Liver (tissue), 9 donors: ENCODE results near the gene DNAH8. TPM values are rescaled to one million over a fixed set of nuclear protein-coding genes. Genes with fewer than 3 reads are reported as not detected.

ENCODE experiments used
- DNase-seq: peaks from one replicate; pipeline ENCODE4 v3.0.0-alpha.2; 2017; ENCODE audit warnings: low spot score
- H3K27ac ChIP-seq, 2 donors: one replicate each; pipeline ENCODE4 v1.7.0; 2013; ENCODE audit warnings: inconsistent platforms in 2 of 2, low read length in 2 of 2, control low read depth in 1 of 2, low read depth in 1 of 2, mild to moderate bottlenecking in 1 of 2
- H3K27me3 ChIP-seq, 4 donors: one replicate each; pipeline versions ENCODE4 v1.6.1 to v1.7.0; 2013; ENCODE audit warnings: low read length in 3 of 4, inconsistent platforms in 1 of 4, mild to moderate bottlenecking in 1 of 4, moderate library complexity in 1 of 4; ENCODE audit not compliant: control insufficient read depth in 4 of 4, insufficient read depth in 4 of 4
- H3K36me3 ChIP-seq, 4 donors: one replicate each; pipeline versions ENCODE4 v1.6.1 to v1.7.0; 2013; ENCODE audit warnings: low read length in 3 of 4, mild to moderate bottlenecking in 3 of 4, low read depth in 1 of 4, moderate library complexity in 1 of 4; ENCODE audit not compliant: control insufficient read depth in 4 of 4, insufficient read depth in 3 of 4
- H3K4me1 ChIP-seq, 4 donors: one replicate each; pipeline versions ENCODE4 v1.6.1 to v1.7.0; 2013; ENCODE audit warnings: low read length in 3 of 4, mild to moderate bottlenecking in 3 of 4, moderate library complexity in 1 of 4; ENCODE audit not compliant: control insufficient read depth in 4 of 4, insufficient read depth in 4 of 4
- H3K4me3 ChIP-seq, 3 donors: one replicate each; pipeline versions ENCODE4 v1.6.1 to v1.7.0; 2013; ENCODE audit warnings: low read length in 3 of 3, control low read depth in 1 of 3, low read depth in 1 of 3, mild to moderate bottlenecking in 1 of 3
- H3K9ac ChIP-seq, 2 donors: one replicate each; pipeline ENCODE4 v1.7.0; 2013; ENCODE audit warnings: low read length in 2 of 2, mild to moderate bottlenecking in 2 of 2, moderate library complexity in 2 of 2, control low read depth in 1 of 2, low read depth in 1 of 2
- H3K9me3 ChIP-seq, 4 donors: one replicate each; pipeline versions ENCODE4 v1.6.1 to v1.7.0; 2013; ENCODE audit warnings: low read length in 3 of 4; ENCODE audit not compliant: control insufficient read depth in 4 of 4
- EGR1 ChIP-seq, 2 donors: IDR thresholded peaks; 2 replicates each; pipeline ENCODE4 v1.6.1; 2016 to 2018; ENCODE audit warnings: antibody characterized with exemption in 2 of 2, low read depth in 2 of 2
- FOXA1 ChIP-seq: IDR thresholded peaks from 2 replicates; pipeline ENCODE4 v1.6.1; 2016; ENCODE audit warnings: antibody characterized with exemption
- FOXA2 ChIP-seq: IDR thresholded peaks from 2 replicates; pipeline ENCODE4 v1.6.1; 2016; ENCODE audit warnings: antibody characterized with exemption
- GABPA ChIP-seq, 2 donors: IDR thresholded peaks in 1 of 2; conservative IDR thresholded peaks in 1 of 2; 2 replicates each; pipeline ENCODE4 v1.6.1; 2016; ENCODE audit warnings: antibody characterized with exemption in 2 of 2, mild to moderate bottlenecking in 1 of 2, moderate library complexity in 1 of 2
- HNF4A ChIP-seq, 2 donors: conservative IDR thresholded peaks; 2 replicates each; pipeline ENCODE4 v1.6.1; 2016; ENCODE audit warnings: antibody characterized with exemption in 2 of 2, mild to moderate bottlenecking in 2 of 2
- HNF4G ChIP-seq: IDR thresholded peaks from 2 replicates; pipeline ENCODE4 v1.6.1; 2016; ENCODE audit warnings: antibody characterized with exemption
- JUND ChIP-seq, 2 donors: IDR thresholded peaks; 2 replicates each; pipeline ENCODE4 v1.6.1; 2016; ENCODE audit warnings: antibody characterized with exemption in 2 of 2
- MAX ChIP-seq: IDR thresholded peaks from 2 replicates; pipeline ENCODE4 v1.6.1; 2016; ENCODE audit warnings: antibody characterized with exemption
- NR2F2 ChIP-seq: IDR thresholded peaks from 2 replicates; pipeline ENCODE4 v1.6.1; 2016; ENCODE audit warnings: antibody characterized with exemption
- RAD21 ChIP-seq, 2 donors: IDR thresholded peaks; 2 replicates each; pipeline ENCODE4 v1.6.1; 2016; ENCODE audit warnings: antibody characterized with exemption in 2 of 2, mild to moderate bottlenecking in 2 of 2
- REST ChIP-seq: IDR thresholded peaks from 2 replicates; pipeline ENCODE4 v1.6.1; 2016; ENCODE audit warnings: antibody characterized with exemption, mild to moderate bottlenecking
- RXRA ChIP-seq, 2 donors: IDR thresholded peaks; 2 replicates each; pipeline ENCODE4 v1.6.1; 2017 to 2018; ENCODE audit warnings: antibody characterized with exemption in 2 of 2, mild to moderate bottlenecking in 1 of 2
- SP1 ChIP-seq: IDR thresholded peaks from 2 replicates; pipeline ENCODE4 v1.6.1; 2018; ENCODE audit warnings: antibody characterized with exemption, mild to moderate bottlenecking
- TAF1 ChIP-seq: conservative IDR thresholded peaks from 2 replicates; pipeline ENCODE4 v1.6.1; 2016; ENCODE audit warnings: antibody characterized with exemption, mild to moderate bottlenecking
- YY1 ChIP-seq: IDR thresholded peaks from 2 replicates; pipeline ENCODE4 v1.6.1; 2016; ENCODE audit warnings: antibody characterized with exemption, mild to moderate bottlenecking
- ZBTB33 ChIP-seq: IDR thresholded peaks from 2 replicates; pipeline ENCODE4 v1.6.1; 2016; ENCODE audit warnings: antibody characterized with exemption
- WGBS: extraction: QIAGEN DNeasy Blood & Tissue Kit; methylation state at CpG from one replicate; pipeline ENCODE4 v1.1.7; 2013; 5-methylcytosine and 5-hydroxymethylcytosine counted together
- polyA plus RNA-seq, 2 donors: library from polyadenylated mRNA; stranded (reverse) in 1 of 2; unstranded in 1 of 2; fragments of 200-250 nt in 1 of 2; fragments of >200 nt in 1 of 2; fragmentation: Nextera tagmentation in 1 of 2; extraction: Ambion mirVana in 1 of 2; gene quantifications; one replicate each; pipeline versions ENCODE4 v1.2.1 to v1.2.3, GENCODE V29; 2013 to 2015
- total RNA-seq, 2 donors: library from RNA; depleted of rRNA; stranded (reverse); fragments of >200 nt; gene quantifications; one replicate each; pipeline ENCODE4 v1.2.3, GENCODE V29; 2014
- TF ChIP-seq, protein P1 (sequence below): IDR thresholded peaks from 2 replicates; pipeline ENCODE4 v1.6.1; 2016; ENCODE audit warnings: antibody characterized with exemption
- TF ChIP-seq, protein P2 (sequence below): fragments of 150-350 bp; IDR thresholded peaks from 2 replicates; pipeline ENCODE4 v1.5.1; 2017; ENCODE audit warnings: improper control_type of control experiment, low read depth, low read length; ENCODE audit not compliant: missing input control
- donor health status: healthy.
- donor health status: healthy.
- donor health status: healthy.
- donor health status: healthy.
- donor health status: healthy.

The DNAH8 gene
- total and polyA plus RNA-seq, 4 donors: under 0.01 to 0.05 TPM; not detected in 2

DNA sequence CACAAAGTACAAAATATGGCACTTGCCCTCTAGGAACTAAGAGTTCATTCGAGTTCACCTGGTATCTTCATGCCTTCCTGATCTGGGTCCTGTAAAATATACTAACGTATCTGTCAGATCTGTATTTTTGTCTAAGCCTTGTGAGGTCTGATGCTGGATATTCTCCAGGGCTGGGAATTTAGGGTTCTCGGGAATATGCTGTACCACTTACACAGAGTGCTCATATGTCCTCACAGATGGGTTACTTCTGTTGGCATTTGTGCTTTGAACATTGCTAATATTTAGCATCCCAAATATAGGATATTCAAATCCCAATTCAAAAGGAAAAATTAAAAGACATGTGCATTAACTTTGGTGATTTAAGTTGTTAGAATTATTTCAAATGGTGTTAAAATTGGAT, 122.0 kb downstream of the DNAH8 start:
- no peaks in the 10 kb centered on the region for H3K9me3 ChIP-seq
- H3K4me3 ChIP-seq: no peak overlapping the region
- no peaks in the 10 kb centered on the region for H3K4me1 ChIP-seq
- H3K9ac ChIP-seq: no peak overlapping the region
- no peaks in the 10 kb centered on the region for H3K36me3 ChIP-seq
- TF ChIP-seq, protein P1, sequence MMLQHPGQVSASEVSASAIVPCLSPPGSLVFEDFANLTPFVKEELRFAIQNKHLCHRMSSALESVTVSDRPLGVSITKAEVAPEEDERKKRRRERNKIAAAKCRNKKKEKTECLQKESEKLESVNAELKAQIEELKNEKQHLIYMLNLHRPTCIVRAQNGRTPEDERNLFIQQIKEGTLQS: no peak
- no peak for TF ChIP-seq YY1
- no peak for TF ChIP-seq REST
- no peak for TF ChIP-seq HNF4G
- no peak for TF ChIP-seq MAX
- TF ChIP-seq GABPA (IDR thresholded peaks at IDR 0.05 in 1 of 2, conservative IDR thresholded peaks at IDR 0.05 in 1 of 2): no peak
- no peak for TF ChIP-seq EGR1 (IDR thresholded peaks at IDR 0.05; ENCODE audit: low read depth in 2 of 2)
- TF ChIP-seq JUND (IDR thresholded peaks at IDR 0.05): no peak
- no peak for TF ChIP-seq NR2F2
- TF ChIP-seq RXRA (IDR thresholded peaks at IDR 0.05): no peak
- no peak for TF ChIP-seq FOXA1
- no peak for TF ChIP-seq HNF4A (conservative IDR thresholded peaks at IDR 0.05)
- TF ChIP-seq TAF1: no peak
- TF ChIP-seq FOXA2: no peak
- TF ChIP-seq ZBTB33: no peak
- no peak for TF ChIP-seq SP1
- TF ChIP-seq, protein P2, sequence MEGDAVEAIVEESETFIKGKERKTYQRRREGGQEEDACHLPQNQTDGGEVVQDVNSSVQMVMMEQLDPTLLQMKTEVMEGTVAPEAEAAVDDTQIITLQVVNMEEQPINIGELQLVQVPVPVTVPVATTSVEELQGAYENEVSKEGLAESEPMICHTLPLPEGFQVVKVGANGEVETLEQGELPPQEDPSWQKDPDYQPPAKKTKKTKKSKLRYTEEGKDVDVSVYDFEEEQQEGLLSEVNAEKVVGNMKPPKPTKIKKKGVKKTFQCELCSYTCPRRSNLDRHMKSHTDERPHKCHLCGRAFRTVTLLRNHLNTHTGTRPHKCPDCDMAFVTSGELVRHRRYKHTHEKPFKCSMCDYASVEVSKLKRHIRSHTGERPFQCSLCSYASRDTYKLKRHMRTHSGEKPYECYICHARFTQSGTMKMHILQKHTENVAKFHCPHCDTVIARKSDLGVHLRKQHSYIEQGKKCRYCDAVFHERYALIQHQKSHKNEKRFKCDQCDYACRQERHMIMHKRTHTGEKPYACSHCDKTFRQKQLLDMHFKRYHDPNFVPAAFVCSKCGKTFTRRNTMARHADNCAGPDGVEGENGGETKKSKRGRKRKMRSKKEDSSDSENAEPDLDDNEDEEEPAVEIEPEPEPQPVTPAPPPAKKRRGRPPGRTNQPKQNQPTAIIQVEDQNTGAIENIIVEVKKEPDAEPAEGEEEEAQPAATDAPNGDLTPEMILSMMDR: no peak
- no peak for TF ChIP-seq RAD21 (IDR thresholded peaks at IDR 0.05)
- DNase-seq: no peak
- no peaks in the 10 kb centered on the region for H3K27me3 ChIP-seq
- H3K27ac ChIP-seq: no peak overlapping the region
- 81% methylated on average over 3 of the region's 3 CpGs for WGBS

DNA sequence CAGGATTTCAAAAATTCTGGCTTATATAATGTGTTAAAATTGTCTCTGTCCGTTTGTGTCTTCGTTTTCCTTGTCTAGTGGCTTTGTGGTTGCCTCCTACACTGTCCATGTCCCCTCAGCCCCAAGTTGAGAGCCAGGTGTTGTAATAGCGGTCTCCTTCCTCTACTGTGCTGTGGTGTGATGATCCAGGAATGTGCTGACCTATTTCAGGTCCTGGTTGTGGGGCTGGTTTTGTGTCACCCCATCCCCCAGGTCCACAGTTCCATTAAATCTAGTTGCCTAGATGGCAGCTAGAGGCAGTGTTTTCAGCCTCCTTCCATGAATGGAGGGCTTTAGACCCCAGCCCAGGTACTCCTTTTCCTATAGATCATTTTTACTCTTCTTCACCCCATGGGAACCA, 128.7 kb downstream of the DNAH8 start:
- DNase-seq: no peak
- no peak overlapping the region for H3K27ac ChIP-seq
- no peak overlapping the region for H3K9ac ChIP-seq
- H3K27me3 ChIP-seq: no peaks in the 10 kb centered on the region
- H3K9me3 ChIP-seq: no peaks in the 10 kb centered on the region
- no peak for TF ChIP-seq GABPA (IDR thresholded peaks at IDR 0.05 in 1 of 2, conservative IDR thresholded peaks at IDR 0.05 in 1 of 2)
- no peak for TF ChIP-seq TAF1
- TF ChIP-seq, protein P2: no peak
- TF ChIP-seq, protein P1: no peak
- TF ChIP-seq RXRA (IDR thresholded peaks at IDR 0.05): no peak
- no peak for TF ChIP-seq HNF4A (conservative IDR thresholded peaks at IDR 0.05)
- no peak for TF ChIP-seq JUND (IDR thresholded peaks at IDR 0.05)
- no peak for TF ChIP-seq MAX
- no peak for TF ChIP-seq FOXA2
- TF ChIP-seq ZBTB33: no peak
- TF ChIP-seq NR2F2: no peak
- no peak for TF ChIP-seq YY1
- H3K36me3 ChIP-seq: no peaks in the 10 kb centered on the region
- peaks cover 5 to 15% (median 11%) of the 10 kb centered on the region in 4 donors for H3K4me1 ChIP-seq
- no peak overlapping the region for H3K4me3 ChIP-seq
- 90% methylated on average over 3 of the region's 3 CpGs for whole genome bisulfite sequencing
